ENCODE results near the gene TGM6. TPM values are rescaled to one million over a fixed set of nuclear protein-coding genes. Genes with fewer than 3 reads are reported as not detected.

Gene TGM6
- total RNA-seq, 1 donor from 2014 or later = not detected

DNA sequence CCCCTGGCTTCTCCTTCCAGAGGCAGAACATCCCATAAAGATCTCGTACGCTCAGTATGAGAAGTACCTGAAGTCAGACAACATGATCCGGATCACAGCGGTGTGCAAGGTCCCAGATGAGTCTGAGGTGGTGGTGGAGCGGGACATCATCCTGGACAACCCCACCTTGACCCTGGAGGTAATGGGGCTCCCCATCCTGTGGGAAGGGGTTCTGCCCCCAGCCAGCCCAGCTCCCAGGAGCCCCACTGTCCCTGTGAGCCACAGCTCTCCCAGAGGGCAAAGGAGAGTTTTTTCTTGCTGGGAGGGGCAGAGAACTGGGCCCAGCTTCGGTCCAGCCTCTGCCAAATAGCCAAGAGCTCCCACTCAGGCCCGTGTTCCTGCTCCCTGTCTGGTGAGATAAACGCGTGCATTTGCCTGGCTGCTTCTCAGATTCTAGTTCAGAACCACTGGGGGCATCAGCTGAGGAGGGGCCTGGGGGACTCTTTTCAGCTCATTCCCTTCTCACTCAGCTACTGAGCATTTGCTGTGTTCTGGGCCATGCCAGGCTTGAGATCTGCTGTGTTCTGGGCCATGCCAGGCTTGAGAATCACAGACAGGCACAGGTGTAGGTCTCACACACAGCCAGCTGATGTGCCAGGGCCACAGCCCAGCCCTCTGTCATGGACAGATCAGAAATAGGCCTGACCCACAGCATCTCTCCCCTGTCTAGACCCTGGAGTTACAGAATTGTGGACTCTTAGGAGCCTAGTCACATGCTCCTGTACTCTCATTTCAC, 45.4 kb upstream of the TGM6 start:
- DNase-seq (ENCODE audit: low spot score) = no peak
- TF ChIP-seq, protein P1, sequence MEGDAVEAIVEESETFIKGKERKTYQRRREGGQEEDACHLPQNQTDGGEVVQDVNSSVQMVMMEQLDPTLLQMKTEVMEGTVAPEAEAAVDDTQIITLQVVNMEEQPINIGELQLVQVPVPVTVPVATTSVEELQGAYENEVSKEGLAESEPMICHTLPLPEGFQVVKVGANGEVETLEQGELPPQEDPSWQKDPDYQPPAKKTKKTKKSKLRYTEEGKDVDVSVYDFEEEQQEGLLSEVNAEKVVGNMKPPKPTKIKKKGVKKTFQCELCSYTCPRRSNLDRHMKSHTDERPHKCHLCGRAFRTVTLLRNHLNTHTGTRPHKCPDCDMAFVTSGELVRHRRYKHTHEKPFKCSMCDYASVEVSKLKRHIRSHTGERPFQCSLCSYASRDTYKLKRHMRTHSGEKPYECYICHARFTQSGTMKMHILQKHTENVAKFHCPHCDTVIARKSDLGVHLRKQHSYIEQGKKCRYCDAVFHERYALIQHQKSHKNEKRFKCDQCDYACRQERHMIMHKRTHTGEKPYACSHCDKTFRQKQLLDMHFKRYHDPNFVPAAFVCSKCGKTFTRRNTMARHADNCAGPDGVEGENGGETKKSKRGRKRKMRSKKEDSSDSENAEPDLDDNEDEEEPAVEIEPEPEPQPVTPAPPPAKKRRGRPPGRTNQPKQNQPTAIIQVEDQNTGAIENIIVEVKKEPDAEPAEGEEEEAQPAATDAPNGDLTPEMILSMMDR (IDR thresholded peaks at IDR 0.05) = no peak
- Mint-ChIP-seq H3K36me3 (ENCODE audit: low read depth) (no peaks in the 10 kb centered on the region), H3K27ac (ENCODE audit: unreplicated experiment) (no peak overlapping the region), H3K27me3 (ENCODE audit: low read depth) (peaks cover 4% of the 10 kb centered on the region), H3K9me3 (ENCODE audit: low read depth) (no peaks in the 10 kb centered on the region), H3K4me3 (ENCODE audit: unreplicated experiment) (no peak overlapping the region), H3K4me1 (ENCODE audit: low read depth) (no peaks in the 10 kb centered on the region)

DNA sequence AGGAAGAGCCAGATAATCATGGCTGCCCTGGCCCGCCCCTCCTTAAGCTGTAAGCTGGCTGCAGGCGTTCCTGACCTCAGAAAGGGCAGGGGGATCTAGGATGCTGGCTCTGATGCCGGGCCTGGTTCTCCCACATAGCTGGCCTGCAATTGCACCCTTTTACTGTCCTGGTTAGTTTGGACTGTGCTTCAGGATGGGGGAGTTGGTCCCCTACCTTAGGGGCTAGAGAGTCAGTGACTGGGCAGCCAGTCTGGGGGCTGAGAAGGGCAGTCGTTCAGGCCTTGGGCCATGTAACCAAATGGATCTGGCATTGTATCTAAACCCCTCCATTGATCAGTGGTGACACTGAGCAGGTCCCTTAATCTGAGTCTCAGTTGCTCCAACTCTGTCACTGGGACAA, 44.2 kb upstream of the TGM6 start:
- H3K27ac Mint-ChIP-seq (ENCODE audit: unreplicated experiment) = no peak overlapping the region
- no peaks in the 10 kb centered on the region for H3K9me3 Mint-ChIP-seq (ENCODE audit: low read depth)
- no peaks in the 10 kb centered on the region for H3K36me3 Mint-ChIP-seq (ENCODE audit: low read depth)
- TF ChIP-seq, protein P1 (IDR thresholded peaks at IDR 0.05) = no peak
- H3K4me3 Mint-ChIP-seq (ENCODE audit: unreplicated experiment) = no peak overlapping the region
- no peak for DNase-seq (ENCODE audit: low spot score)
- peaks cover 4% of the 10 kb centered on the region for H3K27me3 Mint-ChIP-seq (ENCODE audit: low read depth)
- H3K4me1 Mint-ChIP-seq (ENCODE audit: low read depth) = no peaks in the 10 kb centered on the region

DNA sequence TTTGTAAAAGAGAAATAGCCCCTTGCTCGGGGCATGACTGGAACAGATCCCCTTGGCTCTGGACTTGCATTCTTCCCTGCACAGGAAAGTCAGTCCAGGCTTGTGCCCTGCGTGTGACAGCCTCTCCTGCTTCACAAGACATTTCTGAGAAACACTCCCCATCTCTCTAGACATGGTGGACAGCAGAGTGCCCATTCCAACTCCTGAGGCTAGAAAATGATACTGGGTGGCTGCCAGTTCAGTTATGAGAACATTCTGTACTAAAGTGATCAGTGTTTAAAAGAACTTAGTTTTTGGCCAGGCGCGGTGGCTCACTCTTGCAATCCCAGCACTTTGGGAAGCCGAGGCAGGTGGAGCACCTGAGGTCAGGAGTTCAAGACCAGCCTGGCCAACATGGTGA, 43.6 kb upstream of the TGM6 start:
- H3K4me1 Mint-ChIP-seq (ENCODE audit: low read depth) = no peaks in the 10 kb centered on the region
- no peak for DNase-seq (ENCODE audit: low spot score)
- H3K27ac Mint-ChIP-seq (ENCODE audit: unreplicated experiment) = no peak overlapping the region
- TF ChIP-seq, protein P1 (IDR thresholded peaks at IDR 0.05) = no peak
- H3K4me3 Mint-ChIP-seq (ENCODE audit: unreplicated experiment) = no peak overlapping the region
- H3K27me3 Mint-ChIP-seq (ENCODE audit: low read depth) = peaks cover 4% of the 10 kb centered on the region
- no peaks in the 10 kb centered on the region for H3K9me3 Mint-ChIP-seq (ENCODE audit: low read depth)
- H3K36me3 Mint-ChIP-seq (ENCODE audit: low read depth) = no peaks in the 10 kb centered on the region

DNA sequence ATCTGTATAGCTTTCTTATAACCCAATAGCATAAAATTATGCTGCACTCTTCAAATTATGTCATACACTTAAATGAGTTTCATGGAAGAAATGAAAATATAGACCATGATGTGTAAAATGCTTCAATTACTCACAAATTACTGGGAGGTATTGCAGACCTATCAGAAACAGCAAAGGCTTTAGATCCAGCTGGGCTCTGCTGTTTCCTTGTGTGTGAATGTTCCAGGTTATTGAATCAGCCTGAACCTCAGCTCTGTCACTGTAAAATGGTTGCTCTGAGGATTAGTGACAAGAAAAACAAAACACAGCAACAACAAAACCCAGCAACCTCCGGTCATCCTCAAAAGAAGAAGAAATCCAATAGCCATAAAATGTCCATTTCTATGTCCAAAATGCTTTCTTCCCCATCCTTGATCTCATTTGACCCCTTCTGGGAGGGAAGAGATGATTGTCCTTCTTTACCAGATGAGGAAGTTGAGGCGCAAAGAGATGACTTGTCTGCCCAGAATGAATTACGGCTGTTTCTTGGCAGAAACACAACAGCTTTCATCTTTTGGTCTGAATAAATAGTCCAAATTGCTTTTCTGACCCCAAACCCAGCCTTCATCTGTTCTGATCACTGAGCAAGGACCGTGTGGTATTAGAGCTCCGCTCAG, 42.2 kb upstream of the TGM6 start:
- no peak overlapping the region for H3K4me3 Mint-ChIP-seq (ENCODE audit: unreplicated experiment)
- H3K9me3 Mint-ChIP-seq (ENCODE audit: low read depth) = peaks cover under 1% of the 10 kb centered on the region
- H3K27ac Mint-ChIP-seq (ENCODE audit: unreplicated experiment) = no peak overlapping the region
- no peak for DNase-seq (ENCODE audit: low spot score)
- no peaks in the 10 kb centered on the region for H3K36me3 Mint-ChIP-seq (ENCODE audit: low read depth)
- H3K27me3 Mint-ChIP-seq (ENCODE audit: low read depth) = peaks cover 6% of the 10 kb centered on the region
- H3K4me1 Mint-ChIP-seq (ENCODE audit: low read depth) = no peaks in the 10 kb centered on the region
- TF ChIP-seq, protein P1 (IDR thresholded peaks at IDR 0.05) = no peak

DNA sequence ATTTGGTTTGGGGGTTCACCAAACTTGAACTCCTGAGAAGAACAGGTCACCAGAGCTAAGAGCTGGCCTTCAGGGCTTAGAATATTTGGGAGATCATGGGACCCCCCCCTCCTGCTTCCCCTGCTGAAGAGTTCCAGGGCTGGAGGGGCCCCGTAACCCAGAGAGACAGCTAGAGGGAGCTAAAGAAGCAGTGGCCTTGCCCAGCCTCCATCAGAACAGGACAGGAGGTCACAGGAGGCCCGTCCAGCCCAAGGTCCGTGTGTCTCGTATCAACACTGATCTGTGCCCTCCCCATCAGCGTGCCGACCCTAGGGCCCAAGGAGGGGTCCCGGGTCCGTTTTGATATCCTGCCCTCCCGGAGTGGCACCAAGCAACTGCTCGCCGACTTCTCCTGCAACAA, 40.6 kb upstream of the TGM6 start:
- H3K4me1 Mint-ChIP-seq (ENCODE audit: low read depth) = no peaks in the 10 kb centered on the region
- H3K9me3 Mint-ChIP-seq (ENCODE audit: low read depth) = peaks cover 2% of the 10 kb centered on the region
- no peaks in the 10 kb centered on the region for H3K36me3 Mint-ChIP-seq (ENCODE audit: low read depth)
- H3K27me3 Mint-ChIP-seq (ENCODE audit: low read depth) = peaks cover 4% of the 10 kb centered on the region
- no peak overlapping the region for H3K4me3 Mint-ChIP-seq (ENCODE audit: unreplicated experiment)
- no peak overlapping the region for H3K27ac Mint-ChIP-seq (ENCODE audit: unreplicated experiment)
- TF ChIP-seq, protein P1 (IDR thresholded peaks at IDR 0.05) = no peak
- DNase-seq (ENCODE audit: low spot score) = no peak

Data from chondrocyte (in vitro differentiated cells).